ENCODE measurements around the gene GALNT17. TPM values are rescaled to one million over a fixed set of nuclear protein-coding genes. Genes with fewer than 3 reads are reported as not detected.

The GALNT17 gene
- total RNA-seq, 1 donor from 2014 or later: 0.12 TPM

DNA sequence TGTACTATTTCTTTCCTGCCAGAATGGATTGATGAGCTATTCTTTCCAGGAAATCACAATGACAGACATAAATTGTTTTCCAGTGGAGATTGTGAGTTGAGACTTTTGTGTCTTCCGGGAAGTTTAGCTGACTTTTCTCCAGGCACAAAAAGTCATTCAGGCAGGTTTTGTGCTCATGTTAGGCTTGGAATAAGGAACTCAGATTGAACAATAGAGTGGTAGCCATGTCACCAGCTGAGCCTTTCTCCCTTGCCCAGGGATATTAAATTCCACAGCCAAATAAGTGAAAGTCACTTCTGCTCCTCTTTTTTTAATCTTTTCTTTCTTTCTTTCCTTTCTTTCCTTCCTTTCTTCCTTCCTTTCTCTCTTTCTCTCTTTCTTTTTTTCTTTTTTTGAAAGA is 559.6 kb downstream of the GALNT17 start:
- H3K4me3 ChIP-seq (ENCODE audit: low read depth, low read length): no peak overlapping the region
- TF ChIP-seq CTCF (conservative IDR thresholded peaks at IDR 0.05; ENCODE audit: low read depth, low read length): no peak
- DNase-seq (ENCODE audit: low read depth): no peak

GRCh38 chr7:71694665-71695064 is 562.7 kb downstream of the GALNT17 start:
- TF ChIP-seq CTCF (conservative IDR thresholded peaks at IDR 0.05; ENCODE audit: low read depth, low read length): no peak
- H3K4me3 ChIP-seq (ENCODE audit: low read depth, low read length): no peak overlapping the region
- no peak for DNase-seq (ENCODE audit: low read depth)

DNA sequence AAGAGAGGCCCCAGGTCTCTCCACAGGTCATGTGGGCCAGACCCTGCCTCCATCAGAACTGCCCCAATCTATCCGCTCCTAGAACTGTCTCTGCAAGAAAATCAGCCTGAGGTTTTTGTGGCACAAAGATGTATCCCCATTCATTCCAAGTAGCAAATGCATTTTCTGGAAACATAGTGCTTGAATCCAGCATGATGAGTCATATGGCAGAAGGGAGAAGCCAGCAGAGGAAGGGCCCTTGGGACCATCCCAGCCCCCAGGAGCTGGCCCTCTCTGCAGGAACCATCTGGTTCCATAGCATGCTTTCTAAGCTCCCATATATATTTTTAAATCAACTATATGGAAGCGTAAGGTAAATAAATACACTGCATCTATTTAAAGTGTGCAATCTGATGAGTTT is 563.2 kb downstream of the GALNT17 start:
- TF ChIP-seq CTCF (conservative IDR thresholded peaks at IDR 0.05; ENCODE audit: low read depth, low read length): no peak
- no peak overlapping the region for H3K4me3 ChIP-seq (ENCODE audit: low read depth, low read length)
- no peak for DNase-seq (ENCODE audit: low read depth)

DNA sequence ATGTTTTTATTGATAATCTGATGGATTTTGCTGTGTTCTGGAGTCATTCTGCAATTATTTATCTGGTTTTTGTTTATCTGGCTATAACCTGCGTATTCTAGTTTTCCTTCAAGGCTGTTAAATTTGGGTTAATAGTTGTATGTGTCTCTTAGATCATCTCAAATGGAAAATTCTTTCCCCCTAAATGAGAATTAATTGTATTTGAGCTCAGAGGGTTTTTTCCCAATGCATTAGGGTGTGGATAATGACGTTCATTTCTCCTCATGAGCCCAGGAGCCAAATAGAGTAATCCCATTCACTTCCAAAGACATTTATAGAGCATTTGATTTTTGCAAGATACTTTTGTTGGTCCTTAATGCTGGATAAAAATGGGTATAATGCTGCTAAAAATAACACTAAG is 564.6 kb downstream of the GALNT17 start:
- DNase-seq (ENCODE audit: low read depth): no peak
- no peak overlapping the region for H3K4me3 ChIP-seq (ENCODE audit: low read depth, low read length)
- TF ChIP-seq CTCF (conservative IDR thresholded peaks at IDR 0.05; ENCODE audit: low read depth, low read length): no peak

DNA sequence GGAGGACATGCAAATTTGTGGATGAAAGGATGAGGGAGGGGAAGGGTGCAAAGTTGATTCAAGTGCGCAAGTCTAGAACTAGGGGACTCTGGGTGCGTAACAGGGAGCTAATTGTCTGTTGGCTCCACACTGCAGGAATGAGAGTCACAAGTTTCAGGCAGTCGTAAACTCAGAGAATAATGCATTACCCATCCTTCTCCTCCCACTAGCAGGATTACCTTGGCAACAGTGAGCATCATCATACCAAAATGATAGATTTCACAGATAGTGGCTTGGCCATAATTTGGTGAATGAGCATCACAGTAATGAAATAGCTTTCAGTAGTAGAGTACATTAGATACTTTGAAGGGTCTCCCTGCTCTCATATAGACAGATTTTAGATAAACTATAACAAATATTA is 565.5 kb downstream of the GALNT17 start:
- no peak for DNase-seq (ENCODE audit: low read depth)
- no peak overlapping the region for H3K4me3 ChIP-seq (ENCODE audit: low read depth, low read length)
- no peak for TF ChIP-seq CTCF (conservative IDR thresholded peaks at IDR 0.05; ENCODE audit: low read depth, low read length)

- TF ChIP-seq CTCF (conservative IDR thresholded peaks at IDR 0.05; ENCODE audit: low read depth, low read length): no peak
- DNase-seq (ENCODE audit: low read depth): no peak
- no peak overlapping the region for H3K4me3 ChIP-seq (ENCODE audit: low read depth, low read length)
These were observed 573.3 kb downstream of the GALNT17 start for GRCh38 chr7:71705217-71705616.

DNA sequence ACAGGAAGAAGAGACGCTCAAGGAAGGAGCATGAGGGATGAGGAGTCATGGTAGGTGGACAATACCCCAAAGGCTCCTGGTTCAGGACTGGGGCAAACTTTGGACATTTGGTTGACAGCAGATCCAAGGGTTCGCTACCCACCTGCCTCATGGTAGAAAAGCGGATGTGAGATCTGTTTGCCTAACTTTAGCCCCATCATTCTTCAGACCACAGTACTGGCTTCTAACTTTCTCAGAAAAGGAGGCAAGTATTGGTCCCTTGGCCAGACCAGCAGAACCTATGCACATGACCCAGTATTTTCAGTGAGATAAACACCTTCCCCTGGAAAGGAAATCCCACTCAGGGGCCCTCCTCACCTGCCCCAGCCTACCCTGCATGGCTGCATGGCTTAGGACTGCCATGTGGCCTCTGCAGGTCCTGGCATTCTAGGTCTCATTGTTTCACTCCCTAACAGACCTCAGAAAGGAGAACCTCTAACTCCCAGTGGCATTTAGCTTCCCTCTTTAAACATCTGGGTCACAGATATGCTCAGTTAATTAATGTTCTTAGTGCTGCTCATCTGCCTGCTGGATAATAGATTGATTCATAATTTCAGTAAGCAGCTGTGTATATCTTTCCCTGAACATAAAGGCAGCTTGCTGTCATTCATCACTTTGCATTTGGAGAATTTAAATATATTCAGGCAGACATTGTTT is 574.1 kb downstream of the GALNT17 start:
- H3K4me3 ChIP-seq (ENCODE audit: low read depth, low read length): no peak overlapping the region
- no peak for TF ChIP-seq CTCF (conservative IDR thresholded peaks at IDR 0.05; ENCODE audit: low read depth, low read length)
- DNase-seq (ENCODE audit: low read depth): no peak
